Stimulated activated CD8-positive, alpha-beta memory T cell treated with anti-CD3 and anti-CD28 coated beads, Interleukin-7, amount 100 ng/mL, for 48 hours (primary cell): ENCODE measurements around the gene FAHD2A.
"Not testable (repeated sequence)": the region's sequence is repeated elsewhere in the genome, so short reads cannot be mapped to it uniquely, and the experiment has no call there.

Source experiments
- DNase-seq, 2 donors: peaks; one replicate each; pipeline ENCODE4 v3.0.0-alpha.2; 2020; ENCODE audit warnings: low read depth in 1 of 2; ENCODE audit errors: extremely low read depth in 1 of 2

The FAHD2A gene, protein sequence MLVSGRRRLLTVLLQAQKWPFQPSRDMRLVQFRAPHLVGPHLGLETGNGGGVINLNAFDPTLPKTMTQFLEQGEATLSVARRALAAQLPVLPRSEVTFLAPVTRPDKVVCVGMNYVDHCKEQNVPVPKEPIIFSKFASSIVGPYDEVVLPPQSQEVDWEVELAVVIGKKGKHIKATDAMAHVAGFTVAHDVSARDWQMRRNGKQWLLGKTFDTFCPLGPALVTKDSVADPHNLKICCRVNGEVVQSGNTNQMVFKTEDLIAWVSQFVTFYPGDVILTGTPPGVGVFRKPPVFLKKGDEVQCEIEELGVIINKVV

GRCh38 chr2:95402370-95403203, at the start of gene FAHD2A:
Gene FAHD2A (plus strand): TSS chr2:95402708. CDS start chr2:95405559, 2,851 bp downstream.
- peak; percentile 86 to 98 for DNase-seq

DNA sequence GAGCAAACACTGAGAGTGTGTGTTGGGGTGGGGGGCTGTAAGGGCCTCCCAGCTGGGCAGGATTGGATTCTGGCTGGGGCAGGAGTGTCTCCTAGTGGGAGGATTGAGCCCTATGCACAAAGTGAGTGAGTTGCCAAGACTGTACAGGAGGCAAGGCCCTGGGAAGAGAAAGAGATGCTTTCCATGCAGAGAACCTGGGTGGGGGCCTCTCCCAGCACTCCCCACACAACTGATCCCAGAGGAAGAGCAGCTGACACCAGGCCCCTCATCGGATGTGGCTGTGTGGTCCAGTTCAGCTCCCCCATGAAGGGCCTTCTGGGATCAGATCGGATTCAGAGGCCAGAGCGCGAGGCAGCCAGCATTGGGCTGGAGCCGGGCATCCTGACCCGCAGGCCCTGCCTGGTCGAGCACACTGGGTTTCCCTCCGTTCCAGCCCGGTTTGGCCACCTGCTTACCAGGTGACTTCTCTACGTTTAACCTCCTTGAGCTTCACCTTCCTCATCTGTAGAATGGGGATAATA, 49.4 kb upstream of the FAHD2A start:
- no peak for DNase-seq

DNA sequence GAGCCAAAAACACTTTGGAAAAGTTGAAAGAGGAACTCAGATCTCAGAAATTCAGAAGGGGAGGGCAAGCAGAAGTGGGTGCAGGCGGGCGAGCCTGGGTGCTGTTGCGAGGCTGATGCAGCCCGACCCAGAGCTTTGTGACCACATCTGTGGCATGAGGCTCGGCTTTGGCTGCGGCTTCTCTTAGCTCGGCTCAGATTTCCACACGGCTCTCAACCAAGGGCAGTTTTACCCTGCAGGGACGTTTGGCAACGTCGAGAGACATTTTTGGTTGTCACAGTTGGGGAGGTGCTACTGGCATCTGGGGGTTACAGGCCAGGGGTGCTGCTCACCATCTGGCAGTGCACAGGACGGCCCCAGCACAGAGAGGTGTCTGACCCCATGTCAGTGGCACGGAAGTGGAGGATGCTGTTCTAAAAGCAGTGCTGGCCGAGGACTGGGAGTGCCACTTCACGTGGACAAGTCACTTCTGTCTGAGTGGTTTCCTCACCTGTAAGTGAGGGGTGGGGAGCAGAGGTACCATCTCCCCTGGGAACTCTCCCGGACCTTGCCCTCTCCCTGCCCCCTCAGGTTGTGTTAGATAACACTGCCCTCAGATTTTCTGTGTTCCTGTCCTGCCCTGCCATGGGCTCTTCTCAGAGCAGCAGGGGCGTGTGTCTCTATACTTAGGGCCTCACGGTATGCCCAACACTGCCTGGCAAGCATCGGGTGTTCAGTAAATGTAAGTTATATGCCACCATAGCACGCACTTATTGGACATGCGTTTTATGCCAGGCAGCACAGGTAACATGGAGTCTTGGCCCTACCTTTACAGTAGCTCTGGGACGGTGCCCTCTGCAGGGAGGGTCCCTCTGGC, 48.7 kb upstream of the FAHD2A start:
- DNase-seq = no peak

DNA sequence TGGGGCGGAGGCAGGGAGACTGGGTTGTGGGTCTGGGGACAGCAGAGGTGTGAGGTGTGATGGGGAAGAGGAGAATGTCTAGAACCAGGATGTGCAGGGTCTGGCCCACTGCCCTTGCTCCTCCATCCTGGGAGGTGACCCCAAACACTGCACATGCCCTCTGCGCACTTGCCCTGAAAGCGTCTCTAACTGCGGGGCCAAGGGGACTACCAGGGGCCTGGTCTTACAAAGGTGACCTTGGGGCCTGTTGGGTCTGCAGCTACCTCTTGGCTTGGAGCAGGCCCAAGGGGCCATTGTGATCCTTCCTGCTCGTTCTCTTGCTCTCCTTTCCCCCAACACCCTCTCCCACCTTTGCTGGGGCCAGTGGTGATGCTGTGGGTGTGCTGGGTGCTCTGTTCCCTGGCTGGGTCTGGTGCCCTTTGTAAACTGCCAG, 48.0 kb upstream of the FAHD2A start:
- DNase-seq = no peak

- no peak for DNase-seq
These were observed 47.6 kb upstream of the FAHD2A start for GRCh38 chr2:95354925-95355324.

DNA sequence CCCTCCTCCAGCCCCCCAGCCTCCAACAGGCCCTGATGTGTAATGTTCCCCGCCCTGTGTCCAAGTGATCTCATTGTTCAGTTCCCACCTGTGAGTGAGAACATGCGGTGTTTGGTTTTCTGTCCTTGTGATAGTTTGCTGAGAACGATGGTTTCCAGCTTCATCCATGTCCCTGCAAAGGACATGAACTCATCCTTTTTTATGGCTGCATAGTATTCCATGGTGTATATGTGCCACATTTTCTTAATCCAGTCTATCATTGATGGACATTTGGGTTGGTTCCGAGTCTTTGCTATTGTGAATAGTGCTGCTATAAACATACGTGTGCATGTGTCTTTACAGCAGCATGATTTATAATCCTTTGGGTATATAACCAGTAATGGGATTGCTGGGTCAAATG, 47.0 kb upstream of the FAHD2A start:
- not testable (repeated sequence) for DNase-seq

GRCh38 chr2:95356821-95357700, 45.4 kb upstream of the FAHD2A start:
- no peak for DNase-seq

DNA sequence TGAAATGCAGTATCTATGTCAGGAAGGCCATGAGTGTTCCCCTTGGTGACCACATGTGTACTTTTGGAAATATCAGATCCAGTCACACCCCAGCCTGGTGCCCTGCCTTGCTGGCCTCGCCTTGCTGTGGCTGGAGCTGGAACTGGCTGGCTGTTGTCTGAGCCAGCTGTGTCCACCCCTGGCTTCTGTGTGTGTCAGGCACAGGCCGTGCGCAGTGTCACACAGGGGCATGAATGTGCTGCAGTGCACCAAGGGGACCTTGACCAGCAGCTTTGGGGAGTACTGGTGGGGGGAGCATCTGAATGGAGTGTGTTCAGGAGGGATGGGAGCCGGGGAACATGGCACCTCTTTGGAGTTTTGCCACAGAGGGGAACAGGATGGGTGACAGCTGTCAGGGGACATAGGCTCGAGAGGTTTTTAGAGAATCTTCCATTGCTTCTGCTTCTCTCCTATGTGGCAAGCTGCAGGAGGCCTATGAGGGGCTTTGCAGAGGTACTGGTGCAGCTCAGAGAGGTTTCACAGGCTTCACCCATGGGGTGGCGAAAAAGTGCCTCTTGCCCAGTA, 44.7 kb upstream of the FAHD2A start:
- DNase-seq = no peak

DNA sequence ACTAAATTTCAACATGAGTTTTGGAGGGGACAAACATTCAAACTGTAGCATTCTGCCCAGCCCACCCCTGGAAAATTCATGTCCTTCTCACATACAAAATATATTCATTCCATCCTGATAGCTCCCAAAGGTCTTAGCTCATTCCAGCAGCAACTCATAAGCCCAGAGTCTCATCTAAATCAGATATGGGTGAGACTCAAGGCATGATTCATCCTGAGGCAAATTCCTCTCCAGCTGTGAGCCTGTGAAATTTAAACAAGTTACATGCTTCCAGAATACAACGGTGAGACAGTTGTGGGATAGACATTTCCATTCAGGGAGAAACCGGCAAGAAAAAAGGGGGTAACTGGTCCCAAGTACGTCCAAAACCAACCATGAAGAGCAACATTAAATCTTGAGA, 43.5 kb upstream of the FAHD2A start:
- no peak for DNase-seq

DNA sequence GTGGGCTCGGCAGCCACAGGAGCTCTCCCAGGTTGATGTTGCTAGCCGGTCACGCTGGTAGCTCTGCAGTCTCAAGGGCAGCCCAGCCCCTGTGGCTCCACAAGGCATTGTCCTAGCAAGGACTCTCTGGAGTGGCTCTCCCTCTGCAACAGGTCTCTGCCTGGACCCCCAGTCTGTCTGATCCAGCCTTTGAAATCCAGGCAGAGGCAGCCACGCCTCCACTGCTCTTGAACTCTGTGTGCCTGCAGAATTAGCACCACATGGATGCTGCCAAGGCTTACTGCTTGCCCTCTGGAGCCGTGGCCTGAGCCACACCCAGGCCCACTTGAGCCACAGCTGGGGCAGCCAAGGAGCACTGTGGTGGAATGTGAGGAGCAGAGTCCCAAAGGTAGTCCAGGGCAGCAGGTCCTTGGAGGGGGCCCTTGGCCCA, 43.0 kb upstream of the FAHD2A start:
- no peak for DNase-seq

DNA sequence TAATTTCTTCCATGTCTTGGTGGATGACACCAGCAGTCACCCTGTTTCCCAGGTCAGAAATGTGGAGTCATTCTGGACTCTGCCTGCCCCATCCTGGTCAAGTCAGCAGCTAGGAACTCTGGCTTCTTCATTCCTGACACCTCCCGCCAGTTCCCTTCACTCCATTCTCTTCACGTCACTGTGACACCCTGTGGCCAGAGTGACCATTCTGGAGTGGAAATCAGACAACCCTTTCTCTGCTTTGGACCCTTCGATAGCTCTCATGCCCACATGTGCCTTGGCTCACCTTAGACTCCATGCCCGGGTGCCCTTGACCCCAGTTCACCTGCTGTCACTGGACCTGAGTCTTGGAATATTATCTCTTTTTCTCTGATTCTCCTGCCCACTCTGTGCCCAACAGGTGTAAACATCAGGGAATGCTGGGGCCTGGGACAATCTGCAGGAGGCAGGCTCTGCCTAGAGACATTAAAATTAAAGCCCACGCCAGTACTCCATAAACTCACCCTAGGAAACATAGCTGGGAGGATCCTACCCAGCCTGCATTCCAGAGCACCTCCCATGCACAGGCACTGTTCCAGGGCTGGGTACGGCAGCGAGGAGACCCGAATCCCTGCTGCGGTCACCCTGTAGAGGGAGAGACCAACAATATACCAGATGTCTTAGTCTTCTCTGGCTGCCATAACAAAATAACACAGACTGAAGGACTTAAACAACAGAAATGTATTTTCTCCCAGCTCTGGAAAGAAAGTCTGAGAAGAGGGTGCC, 41.1 kb upstream of the FAHD2A start:
- DNase-seq = no peak

DNA sequence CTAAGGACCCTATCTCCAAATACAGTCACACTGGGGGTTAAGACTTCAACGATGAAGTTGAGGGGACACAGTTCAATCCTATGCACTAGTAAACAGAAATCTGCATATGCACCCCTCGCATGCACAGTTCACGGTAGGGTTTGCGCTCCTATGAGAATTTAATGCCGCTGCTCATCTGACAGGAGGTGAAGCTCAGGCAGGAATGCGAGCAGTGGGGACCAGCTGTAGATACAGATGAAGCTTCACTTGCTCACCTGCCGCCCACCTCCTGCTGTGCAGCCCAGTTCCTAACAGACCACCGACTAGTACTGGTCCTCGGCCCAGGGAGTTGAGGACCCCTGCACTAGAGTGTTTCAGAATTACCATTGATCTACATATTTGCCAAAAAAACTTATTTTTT, 40.0 kb upstream of the FAHD2A start:
- no peak for DNase-seq

DNA sequence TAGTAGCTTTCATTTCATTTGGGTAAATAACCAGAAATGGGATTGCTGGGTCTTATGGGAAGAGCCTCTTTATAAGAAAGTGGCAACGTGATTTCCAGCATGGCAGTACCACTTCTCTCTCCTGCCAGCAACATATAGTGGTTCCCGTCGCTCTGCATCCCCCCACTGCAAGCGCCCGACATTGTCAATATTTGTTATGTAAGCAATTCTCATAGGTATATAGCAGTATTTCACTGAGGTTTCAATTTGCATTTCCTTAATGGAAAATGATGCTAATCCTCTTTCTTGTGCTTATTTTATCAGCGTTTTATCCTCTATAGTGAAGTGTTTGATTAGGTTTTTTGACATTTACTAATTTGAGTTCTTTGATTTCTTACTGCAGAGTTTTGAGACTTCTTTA, 36.0 kb upstream of the FAHD2A start:
- no peak for DNase-seq

DNA sequence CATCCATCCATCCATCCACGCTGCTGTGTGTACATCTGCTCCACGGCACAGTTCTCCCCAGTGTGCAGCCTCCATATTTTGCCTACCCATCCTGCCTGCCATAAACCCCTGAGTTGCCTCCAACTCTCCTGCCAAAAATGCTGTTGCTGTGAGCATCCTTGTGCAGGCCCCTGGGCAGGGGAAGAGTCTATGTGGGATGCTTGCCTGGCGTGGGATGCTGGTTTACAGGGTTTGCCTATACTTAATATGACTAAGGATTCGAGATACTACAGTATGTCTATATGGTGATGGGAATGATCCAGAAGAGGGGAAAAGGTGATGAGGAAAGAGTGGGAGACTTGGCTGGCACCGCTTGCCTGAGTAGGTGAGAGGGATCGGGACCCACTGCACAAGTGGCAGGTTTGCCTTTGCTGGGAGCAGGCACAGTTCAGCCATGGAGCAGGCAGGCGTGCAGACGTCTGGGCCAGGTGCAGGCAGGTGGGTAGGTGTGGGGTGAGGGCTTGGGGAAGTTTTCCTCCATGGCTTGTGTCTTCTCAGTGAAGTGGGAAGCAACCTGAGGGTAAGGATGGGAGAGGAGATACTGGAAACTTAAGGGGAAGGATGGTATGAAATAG, 30.2 kb upstream of the FAHD2A start:
- DNase-seq = no peak

GRCh38 chr2:95372845-95373244, 29.7 kb upstream of the FAHD2A start:
- no peak for DNase-seq

- no peak for DNase-seq
These were observed 28.5 kb upstream of the FAHD2A start for GRCh38 chr2:95374029-95374428.

- no peak for DNase-seq
These were observed 28.0 kb upstream of the FAHD2A start for GRCh38 chr2:95374451-95374920.

DNA sequence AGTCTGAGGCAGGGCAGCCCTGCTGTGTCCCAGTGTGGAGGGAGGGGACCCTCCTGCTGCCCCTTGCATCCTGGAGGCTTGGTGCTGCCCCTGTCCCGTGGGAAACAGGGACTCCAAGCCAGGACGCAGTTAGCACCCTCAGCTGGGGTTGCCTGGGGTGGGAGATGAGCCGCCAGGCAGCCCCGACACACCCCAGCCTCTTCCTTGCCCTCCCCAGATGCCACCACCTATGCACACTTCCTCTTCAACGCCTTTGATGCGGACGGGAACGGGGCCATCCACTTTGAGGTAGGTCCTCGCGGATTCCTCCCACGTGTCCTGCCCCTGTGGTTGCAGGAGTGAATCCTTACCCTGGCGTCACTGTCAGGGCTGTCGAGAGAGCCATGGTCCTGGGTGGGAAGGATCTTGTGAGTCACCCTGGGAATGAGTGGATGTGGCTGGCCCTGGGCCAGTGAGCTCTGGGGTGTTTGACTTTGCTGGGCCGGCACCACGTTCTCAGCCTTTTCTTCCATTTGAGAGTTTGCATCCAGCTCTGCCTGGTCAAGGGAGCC, 27.5 kb upstream of the FAHD2A start:
- DNase-seq = no peak
